Activated CD8-positive, alpha-beta T cell treated with anti-CD3 and anti-CD28 coated beads for 36 hours (primary cell): Measurements from ENCODE around the gene HS6ST1. TPM values are rescaled to one million over a fixed set of nuclear protein-coding genes. Genes with fewer than 3 reads are reported as not detected.

Source experiments
- ATAC-seq: fragments of 200-7000 bp; cut with Tn5 transposase; one replicate; pipeline ENCODE4 v1.10.0; 2021; ENCODE audit warnings: mild to moderate bottlenecking, moderate library complexity
- CTCF ChIA-PET: fragments of 350-600 bp; sonication (Branson Sonifier 250); formaldehyde crosslinking; loops from one replicate; lab custom pipeline; 2021; ENCODE audit warnings: antibody characterized with exemption; lab: Charles Lee
- POLR2A ChIA-PET: fragments of 350-600 bp; sonication (Branson Sonifier 250); formaldehyde crosslinking; loops from one replicate; lab custom pipeline; 2021; ENCODE audit warnings: antibody characterized with exemption; lab: Charles Lee
- DNase-seq: peaks from one replicate; pipeline ENCODE4 v3.0.0-alpha.2; 2020
- H3K27ac Mint-ChIP-seq: one replicate; pipeline ENCODE4 v1.8.0; 2021; ENCODE audit warnings: mild to moderate bottlenecking, mixed read lengths
- H3K27me3 Mint-ChIP-seq: one replicate; pipeline ENCODE4 v1.8.0; 2021; ENCODE audit warnings: mixed read lengths
- H3K36me3 Mint-ChIP-seq: one replicate; pipeline ENCODE4 v1.8.0; 2021; ENCODE audit warnings: low read depth, mixed read lengths
- H3K4me1 Mint-ChIP-seq: one replicate; pipeline ENCODE4 v1.8.0; 2021; ENCODE audit warnings: low read depth, mixed read lengths
- H3K4me3 Mint-ChIP-seq: one replicate; pipeline ENCODE4 v1.8.0; 2021; ENCODE audit warnings: mild to moderate bottlenecking, moderate library complexity, mixed read lengths
- H3K9me3 Mint-ChIP-seq: one replicate; pipeline ENCODE4 v1.8.0; 2021; ENCODE audit warnings: mixed read lengths
- CTCF ChIP-seq: fragments of 200-600 bp; IDR thresholded peaks from one replicate; pipeline ENCODE4 v1.8.0; 2022; ENCODE audit warnings: antibody characterized with exemption, mild to moderate bottlenecking
- intact Hi-C: fragments of 100-400 bp; cut with micrococcal nuclease; formaldehyde crosslinking; loops from one replicate; pipeline ENCODE4 v1.10.0; 2022
- total RNA-seq, 2 experiments: library from RNA; stranded (reverse); gene quantifications; one replicate each; pipeline ENCODE4 v1.2.3, GENCODE V29; 2021

HS6ST1 gene
- total RNA-seq, 2 experiments from 2014 or later = 12.5 to 13.0 TPM

- no peaks in the 10 kb centered on the region for H3K27me3 Mint-ChIP-seq
- DNase-seq (no peak), ATAC-seq (no peak)
- no peak overlapping the region for H3K4me3 Mint-ChIP-seq
- no peaks in the 10 kb centered on the region for H3K36me3 Mint-ChIP-seq
- CTCF ChIA-PET = no interaction called here
- H3K4me1 Mint-ChIP-seq = no peaks in the 10 kb centered on the region
- POLR2A ChIA-PET = no interaction called here
- peaks cover 6% of the 10 kb centered on the region for H3K9me3 Mint-ChIP-seq
- no peak overlapping the region for H3K27ac Mint-ChIP-seq
- no peak for TF ChIP-seq CTCF
- intact Hi-C loops = no loop called here
These were observed 28.5 kb upstream of the HS6ST1 start for GRCh38 chr2:128347171-128347558.

- TF ChIP-seq CTCF = no peak
- CTCF ChIA-PET = no interaction called here
- H3K36me3 Mint-ChIP-seq = no peaks in the 10 kb centered on the region
- DNase-seq = no peak
- POLR2A ChIA-PET = no interaction called here
- H3K27ac Mint-ChIP-seq = no peak overlapping the region
- no peak for ATAC-seq
- intact Hi-C loops = no loop called here
- peaks cover 6% of the 10 kb centered on the region for H3K9me3 Mint-ChIP-seq
- H3K27me3 Mint-ChIP-seq = no peaks in the 10 kb centered on the region
- no peak overlapping the region for H3K4me3 Mint-ChIP-seq
- H3K4me1 Mint-ChIP-seq = no peaks in the 10 kb centered on the region
These were observed 27.9 kb upstream of the HS6ST1 start for GRCh38 chr2:128346291-128347170.

GRCh38 chr2:128345436-128346165, 26.9 kb upstream of the HS6ST1 start:
- no peaks in the 10 kb centered on the region for H3K4me1 Mint-ChIP-seq
- H3K9me3 Mint-ChIP-seq = peaks cover 7% of the 10 kb centered on the region
- H3K27me3 Mint-ChIP-seq = no peaks in the 10 kb centered on the region
- POLR2A ChIA-PET = no interaction called here
- no peak for TF ChIP-seq CTCF
- no peaks in the 10 kb centered on the region for H3K36me3 Mint-ChIP-seq
- ATAC-seq = no peak
- intact Hi-C loops = no loop called here
- H3K27ac Mint-ChIP-seq = no peak overlapping the region
- CTCF ChIA-PET = no interaction called here
- no peak overlapping the region for H3K4me3 Mint-ChIP-seq
- no peak for DNase-seq

- H3K9me3 Mint-ChIP-seq = peaks cover 10% of the 10 kb centered on the region
- no peak for ATAC-seq
- ChIA-PET CTCF (no interaction called here), POLR2A (no interaction called here)
- no peak for DNase-seq
- no peak for TF ChIP-seq CTCF
- intact Hi-C loops = no loop called here
- no peak overlapping the region for H3K4me3 Mint-ChIP-seq
- H3K27ac Mint-ChIP-seq = no peak overlapping the region
- no peaks in the 10 kb centered on the region for H3K27me3 Mint-ChIP-seq
- no peaks in the 10 kb centered on the region for H3K4me1 Mint-ChIP-seq
- H3K36me3 Mint-ChIP-seq = no peaks in the 10 kb centered on the region
These were observed 25.4 kb upstream of the HS6ST1 start for GRCh38 chr2:128344101-128344500.

GRCh38 chr2:128343459-128343858, 24.8 kb upstream of the HS6ST1 start:
- no peak overlapping the region for H3K4me3 Mint-ChIP-seq
- H3K4me1 Mint-ChIP-seq = no peaks in the 10 kb centered on the region
- H3K9me3 Mint-ChIP-seq = peaks cover 10% of the 10 kb centered on the region
- DNase-seq = no peak
- ChIA-PET CTCF (interaction anchor here (0.7 kb wide), 1 partner anchor 267 kb away, joined by 3 read pairs; no protein-coding TSS in a partner anchor), POLR2A (no interaction called here)
- H3K27me3 Mint-ChIP-seq = no peaks in the 10 kb centered on the region
- no peaks in the 10 kb centered on the region for H3K36me3 Mint-ChIP-seq
- H3K27ac Mint-ChIP-seq = no peak overlapping the region
- no peak for ATAC-seq
- intact Hi-C loops = no loop called here
- no peak for TF ChIP-seq CTCF
